A549 (cell line): ENCODE results near the gene CTBP1.

Experiments used
- RCOR1 ChIP-seq: fragments of 150-350 bp; IDR thresholded peaks from 2 replicates; pipeline ENCODE4 v1.6.1; 2014; ENCODE audit warnings: antibody characterized with exemption, low read length, low read depth
- SMC3 ChIP-seq: fragments of >200 bp; sonication (Bioruptor Twin); formaldehyde crosslinking; IDR thresholded peaks from 3 replicates; pipeline ENCODE4 v1.6.1; 2018; ENCODE audit warnings: inconsistent platforms

DNA sequence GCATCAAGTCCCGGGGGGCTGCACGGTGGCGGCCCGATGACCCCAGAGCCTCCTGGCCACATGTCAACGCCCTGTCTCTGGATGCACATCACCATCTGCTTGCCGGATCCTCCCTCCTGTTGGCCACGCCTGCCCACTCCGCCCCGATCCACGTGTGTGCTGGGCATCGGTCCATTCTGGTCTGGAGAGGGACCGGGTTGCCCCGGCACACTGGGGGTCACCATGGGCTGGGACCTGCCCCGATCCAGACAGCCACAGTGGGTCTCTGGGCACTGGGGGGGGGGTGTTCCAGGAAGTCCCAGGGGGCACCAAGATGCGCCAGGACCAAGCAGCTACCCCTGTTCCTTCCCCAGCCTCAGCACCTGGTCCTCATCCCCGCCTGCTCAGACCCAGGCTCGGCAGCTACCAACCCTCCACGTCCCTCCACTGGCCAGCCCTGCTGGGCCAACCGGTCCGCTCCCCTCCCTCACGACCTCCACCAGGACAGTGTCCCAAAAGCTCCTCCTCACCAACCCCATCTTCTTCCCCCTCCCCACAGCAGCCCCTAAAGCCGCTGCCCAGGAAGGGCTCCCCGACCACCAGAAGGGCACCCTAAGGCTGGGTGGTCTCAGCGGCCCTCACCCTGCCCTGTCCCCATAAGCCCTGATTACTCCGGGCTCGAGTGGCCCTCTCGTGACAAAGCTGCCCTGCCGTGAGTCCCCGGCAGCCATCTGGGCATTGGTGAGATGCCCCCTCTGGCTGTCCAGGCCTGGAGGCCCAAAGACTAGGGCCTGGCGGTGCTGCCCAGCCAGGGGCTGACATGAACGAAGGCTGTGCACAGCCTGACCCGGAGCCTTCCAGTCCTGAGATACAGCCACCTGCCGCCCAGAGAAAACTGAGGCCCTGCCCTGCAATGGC is 4.6 kb downstream of the CTBP1 start:
- TF ChIP-seq RCOR1, result no peak
- TF ChIP-seq SMC3, result no peak
